ENCODE data around the gene DIAPH3. TPM values are rescaled to one million over a fixed set of nuclear protein-coding genes. Genes with fewer than 3 reads are reported as not detected.
A peak's percentile ranks its signal among the peaks of the same experiment; 100 is the strongest.
"Not testable (repeated sequence)": the region's sequence is repeated elsewhere in the genome, so short reads cannot be mapped to it uniquely, and the experiment has no call there.

Gene DIAPH3
- total RNA-seq (not detected), polyA plus RNA-seq (under 1 TPM in 1 of 2 donors, not detected in 1; 0.03 TPM)

GRCh38 chr13:60163478-60164233 lies at the start of gene DIAPH3:
Gene DIAPH3, minus strand, starts transcription at chr13:60163928. Its CDS starts 162 bp downstream, at chr13:60163766.
- H3K4me1 Mint-ChIP-seq: peaks cover 19 to 33% (median 26%) of the 10 kb centered on the region in 4 donors
- no peaks in the 10 kb centered on the region for H3K27me3 ChIP-seq (ENCODE audit: insufficient read depth, low read length)
- peak within 1 kb of the TSS; percentile 91 to 97 (median 95) for H3K4me3 Mint-ChIP-seq
- DNase-seq: peak; percentile 88 to 90 (median 89)
- POLR2A ChIA-PET (ENCODE audit: partially characterized antibody): interaction anchor here (1.1 to 1.2 kb wide), 2 partner anchors 233 to 264 kb away, joined by 3 to 4 read pairs; partner anchors contain the start of gene TDRD3
- intact Hi-C loops (cut with micrococcal nuclease): loop anchor here (2.0 to 5.0 kb wide), 2 partner anchors 233 to 771 kb away; partner anchors contain the start of gene TDRD3
- no peaks in the 10 kb centered on the region for H3K36me3 ChIP-seq (ENCODE audit: insufficient read depth, low read length)
- H3K4me3 ChIP-seq (ENCODE audit: low read length in 2 of 2): peak within 1 kb of the TSS; percentile 75 to 95
- H3K27ac ChIP-seq (ENCODE audit: low read depth, low read length): peak within 1 kb of the TSS; percentile 52
- H3K4me1 ChIP-seq (ENCODE audit: insufficient read depth, low read length): peaks cover 18% of the 10 kb centered on the region
- H3K36me3 Mint-ChIP-seq: peaks cover 0 to 6% of the 10 kb centered on the region in 2 donors
- H3K27ac Mint-ChIP-seq: peak within 1 kb of the TSS; percentile 86 to 97 (median 96)
- H3K9me3 Mint-ChIP-seq: peaks cover 0 to 2% (median 0%) of the 10 kb centered on the region in 8 donors
- H3K27me3 Mint-ChIP-seq: no peaks in the 10 kb centered on the region
- H3K9me3 ChIP-seq (ENCODE audit: control insufficient read depth in 1 of 2, low read length in 2 of 2): no peaks in the 10 kb centered on the region
- CTCF ChIA-PET (ENCODE audit: partially characterized antibody): no interaction called here

- Histone ChIP-seq H3K4me1 (ENCODE audit: insufficient read depth, low read length) (no peaks in the 10 kb centered on the region), H3K27ac (ENCODE audit: low read depth, low read length) (no peak overlapping the region), H3K36me3 (ENCODE audit: insufficient read depth, low read length) (no peaks in the 10 kb centered on the region), H3K27me3 (ENCODE audit: insufficient read depth, low read length) (no peaks in the 10 kb centered on the region), H3K4me3 (ENCODE audit: low read length in 2 of 2) (no peak overlapping the region), H3K9me3 (ENCODE audit: control insufficient read depth in 1 of 2, low read length in 2 of 2) (no peaks in the 10 kb centered on the region)
- POLR2A ChIA-PET (ENCODE audit: partially characterized antibody): no interaction called here
- DNase-seq: no peak
- Mint-ChIP-seq H3K4me3 (no peak overlapping the region), H3K27me3 (peaks cover 2 to 10% of the 10 kb centered on the region in 2 donors), H3K27ac (no peak overlapping the region), H3K4me1 (no peaks in the 10 kb centered on the region), H3K9me3 (peaks cover 0 to 2% (median 0%) of the 10 kb centered on the region in 8 donors), H3K36me3 (no peaks in the 10 kb centered on the region)
- CTCF ChIA-PET (ENCODE audit: partially characterized antibody): no interaction called here
- intact Hi-C loops (cut with micrococcal nuclease): no loop called here
Measured at GRCh38 chr13:60213236-60213744, 49.6 kb upstream of the DIAPH3 start.

- H3K27me3 ChIP-seq (ENCODE audit: insufficient read depth, low read length): no peaks in the 10 kb centered on the region
- Mint-ChIP-seq H3K36me3 (no peaks in the 10 kb centered on the region), H3K9me3 (peaks cover 0 to 3% (median 0%) of the 10 kb centered on the region in 8 donors), H3K27ac (no peak overlapping the region), H3K4me3 (no peak overlapping the region), H3K4me1 (no peaks in the 10 kb centered on the region), H3K27me3 (peaks cover 5 to 7% of the 10 kb centered on the region in 2 donors)
- no peak for DNase-seq
- intact Hi-C loops (cut with micrococcal nuclease): no loop called here
- CTCF ChIA-PET (ENCODE audit: partially characterized antibody): no interaction called here
- POLR2A ChIA-PET (ENCODE audit: partially characterized antibody): no interaction called here
- no peaks in the 10 kb centered on the region for H3K4me1 ChIP-seq (ENCODE audit: insufficient read depth, low read length)
- no peaks in the 10 kb centered on the region for H3K36me3 ChIP-seq (ENCODE audit: insufficient read depth, low read length)
- H3K4me3 ChIP-seq (ENCODE audit: low read length in 2 of 2): no peak overlapping the region
- no peak overlapping the region for H3K27ac ChIP-seq (ENCODE audit: low read depth, low read length)
- H3K9me3 ChIP-seq (ENCODE audit: control insufficient read depth in 1 of 2, low read length in 2 of 2): no peaks in the 10 kb centered on the region
Measured at GRCh38 chr13:60211548-60211947, 47.8 kb upstream of the DIAPH3 start.

- no peaks in the 10 kb centered on the region for H3K4me1 ChIP-seq (ENCODE audit: insufficient read depth, low read length)
- peaks cover 11 to 13% of the 10 kb centered on the region in 2 donors for H3K27me3 Mint-ChIP-seq
- ChIA-PET POLR2A (ENCODE audit: partially characterized antibody) (no interaction called here), CTCF (ENCODE audit: partially characterized antibody) (no interaction called here)
- H3K4me3 ChIP-seq (ENCODE audit: low read length in 2 of 2): no peak overlapping the region
- no peaks in the 10 kb centered on the region for H3K36me3 Mint-ChIP-seq
- H3K27ac ChIP-seq (ENCODE audit: low read depth, low read length): no peak overlapping the region
- no peaks in the 10 kb centered on the region for H3K36me3 ChIP-seq (ENCODE audit: insufficient read depth, low read length)
- no peaks in the 10 kb centered on the region for H3K9me3 ChIP-seq (ENCODE audit: control insufficient read depth in 1 of 2, low read length in 2 of 2)
- H3K9me3 Mint-ChIP-seq: peaks cover 0 to 3% (median 0%) of the 10 kb centered on the region in 8 donors
- intact Hi-C loops (cut with micrococcal nuclease): no loop called here
- H3K27ac Mint-ChIP-seq: no peak overlapping the region
- no peaks in the 10 kb centered on the region for H3K4me1 Mint-ChIP-seq
- H3K27me3 ChIP-seq (ENCODE audit: insufficient read depth, low read length): no peaks in the 10 kb centered on the region
- DNase-seq: no peak
- no peak overlapping the region for H3K4me3 Mint-ChIP-seq
Measured at GRCh38 chr13:60210510-60211330, 47.0 kb upstream of the DIAPH3 start.

- DNase-seq; H3K36me3 Mint-ChIP-seq; H3K27ac Mint-ChIP-seq; H3K4me1 Mint-ChIP-seq; H3K27ac ChIP-seq (ENCODE audit: low read depth, low read length); H3K27me3 ChIP-seq (ENCODE audit: insufficient read depth, low read length); H3K4me3 ChIP-seq (ENCODE audit: low read length in 2 of 2); intact Hi-C loops (cut with micrococcal nuclease); CTCF ChIA-PET (ENCODE audit: partially characterized antibody); H3K4me3 Mint-ChIP-seq; H3K36me3 ChIP-seq (ENCODE audit: insufficient read depth, low read length); H3K4me1 ChIP-seq (ENCODE audit: insufficient read depth, low read length); H3K9me3 Mint-ChIP-seq; H3K9me3 ChIP-seq (ENCODE audit: control insufficient read depth in 1 of 2, low read length in 2 of 2); POLR2A ChIA-PET (ENCODE audit: partially characterized antibody): not testable (repeated sequence)
- H3K27me3 Mint-ChIP-seq: peaks cover 15 to 25% of the 10 kb centered on the region in 2 donors
Measured at GRCh38 chr13:60205499-60205898, 41.8 kb upstream of the DIAPH3 start.

- H3K4me1 Mint-ChIP-seq: no peaks in the 10 kb centered on the region
- POLR2A ChIA-PET (ENCODE audit: partially characterized antibody): no interaction called here
- no peaks in the 10 kb centered on the region for H3K9me3 ChIP-seq (ENCODE audit: control insufficient read depth in 1 of 2, low read length in 2 of 2)
- H3K4me3 Mint-ChIP-seq: no peak overlapping the region
- no peak overlapping the region for H3K27ac ChIP-seq (ENCODE audit: low read depth, low read length)
- H3K9me3 Mint-ChIP-seq: no peaks in the 10 kb centered on the region
- H3K36me3 ChIP-seq (ENCODE audit: insufficient read depth, low read length): no peaks in the 10 kb centered on the region
- peaks cover 11 to 18% of the 10 kb centered on the region in 2 donors for H3K27me3 Mint-ChIP-seq
- DNase-seq: no peak
- H3K36me3 Mint-ChIP-seq: no peaks in the 10 kb centered on the region
- no peaks in the 10 kb centered on the region for H3K4me1 ChIP-seq (ENCODE audit: insufficient read depth, low read length)
- intact Hi-C loops (cut with micrococcal nuclease): no loop called here
- CTCF ChIA-PET (ENCODE audit: partially characterized antibody): no interaction called here
- no peak overlapping the region for H3K27ac Mint-ChIP-seq
- H3K4me3 ChIP-seq (ENCODE audit: low read length in 2 of 2): no peak overlapping the region
- H3K27me3 ChIP-seq (ENCODE audit: insufficient read depth, low read length): no peaks in the 10 kb centered on the region
Measured at GRCh38 chr13:60201286-60201685, 37.6 kb upstream of the DIAPH3 start.

GRCh38 chr13:60195893-60196292 lies 32.2 kb upstream of the DIAPH3 start:
- DNase-seq; H3K9me3 Mint-ChIP-seq; CTCF ChIA-PET (ENCODE audit: partially characterized antibody); H3K4me1 Mint-ChIP-seq; H3K27ac Mint-ChIP-seq; H3K27me3 Mint-ChIP-seq; H3K27ac ChIP-seq (ENCODE audit: low read depth, low read length); H3K4me3 Mint-ChIP-seq; H3K36me3 Mint-ChIP-seq; H3K4me3 ChIP-seq (ENCODE audit: low read length in 2 of 2); intact Hi-C loops (cut with micrococcal nuclease); H3K36me3 ChIP-seq (ENCODE audit: insufficient read depth, low read length); POLR2A ChIA-PET (ENCODE audit: partially characterized antibody); H3K4me1 ChIP-seq (ENCODE audit: insufficient read depth, low read length); H3K9me3 ChIP-seq (ENCODE audit: control insufficient read depth in 1 of 2, low read length in 2 of 2); H3K27me3 ChIP-seq (ENCODE audit: insufficient read depth, low read length): not testable (repeated sequence)

Measured in CD4-positive, alpha-beta memory T cell (primary cell).